K562 (cell line): ENCODE results near the gene WBP1L.

Experiments used
- CEBPB ChIP-seq: fragments of 450-650 bp; IDR thresholded peaks from 2 replicates; pipeline ENCODE4 v1.6.1; 2016; ENCODE audit warnings: missing genetic modification characterization, missing compliant biosample characterization
- ESRRA ChIP-seq: fragments of 450-650 bp; IDR thresholded peaks from 2 replicates; pipeline ENCODE4 v1.6.1; 2014; ENCODE audit warnings: low read depth, mild to moderate bottlenecking, moderate library complexity, borderline replicate concordance
- KLF6 ChIP-seq: fragments of 250-450 bp; sonication (Bioruptor Pico); IDR thresholded peaks from 2 replicates; pipeline ENCODE4 v1.4.0; 2020; ENCODE audit warnings: mild to moderate bottlenecking, moderate library complexity, borderline replicate concordance
- RCOR1 ChIP-seq, 2 experiments: IDR thresholded peaks; 2 replicates each; pipeline ENCODE4 v1.6.1; 2012; ENCODE audit warnings: low read depth in 2 of 2, low read length in 2 of 2, borderline replicate concordance in 1 of 2, improper control_type of control experiment in 1 of 2
- TAF1 ChIP-seq: IDR thresholded peaks from 2 replicates; pipeline ENCODE4 v1.6.1; 2011; ENCODE audit warnings: mild to moderate bottlenecking, low read length, moderate library complexity; ENCODE audit not compliant: insufficient read depth, control insufficient read depth, severe bottlenecking; ENCODE audit errors: extremely low read depth
- ZBTB7A ChIP-seq: IDR thresholded peaks from 2 replicates; pipeline ENCODE4 v1.6.1; 2011; ENCODE audit warnings: low read depth, mild to moderate bottlenecking, low read length, moderate library complexity, borderline replicate concordance; ENCODE audit not compliant: control insufficient read depth
- ZZZ3 ChIP-seq: fragments of 450-650 bp; IDR thresholded peaks from 2 replicates; pipeline ENCODE4 v1.6.1; 2016; ENCODE audit warnings: antibody characterized with exemption, mild to moderate bottlenecking, moderate library complexity
- TF ChIP-seq, protein P1 (sequence below), 3 experiments: IDR thresholded peaks in 2 of 3; conservative IDR thresholded peaks in 1 of 3; 2 replicates each; pipeline ENCODE4 v1.5.1; 2011 to 2012; ENCODE audit warnings: low read length in 3 of 3, mild to moderate bottlenecking in 3 of 3, control low read depth in 2 of 3, improper control_type of control experiment in 1 of 3, inconsistent platforms in 1 of 3, low read depth in 1 of 3, mixed read lengths in 1 of 3, moderate library complexity in 1 of 3; ENCODE audit not compliant: insufficient read depth in 2 of 3
- TF ChIP-seq, protein P2 (sequence below): fragments of 250-450 bp; sonication (Bioruptor Pico); IDR thresholded peaks from 2 replicates; pipeline ENCODE4 v1.5.0; 2021; ENCODE audit warnings: mild to moderate bottlenecking, borderline replicate concordance
- TF ChIP-seq, protein P3 (sequence below): sonication (generic); formaldehyde crosslinking; IDR thresholded peaks from 2 replicates; pipeline ENCODE4 v1.8.0; 2022; ENCODE audit warnings: mild to moderate bottlenecking, missing genetic modification reagents
- TF ChIP-seq, protein P4 (sequence below): fragments of 250-450 bp; sonication (Bioruptor Pico); IDR thresholded peaks from 2 replicates; pipeline ENCODE4 v1.8.0; 2021; ENCODE audit warnings: moderate library complexity, mild to moderate bottlenecking, inconsistent platforms
- TF ChIP-seq, protein P5 (sequence below): IDR thresholded peaks from 3 replicates; pipeline ENCODE4 v1.6.1; 2011; ENCODE audit warnings: borderline replicate concordance, mild to moderate bottlenecking, moderate library complexity; ENCODE audit not compliant: insufficient read length; ENCODE audit errors: extremely low read depth

DNA sequence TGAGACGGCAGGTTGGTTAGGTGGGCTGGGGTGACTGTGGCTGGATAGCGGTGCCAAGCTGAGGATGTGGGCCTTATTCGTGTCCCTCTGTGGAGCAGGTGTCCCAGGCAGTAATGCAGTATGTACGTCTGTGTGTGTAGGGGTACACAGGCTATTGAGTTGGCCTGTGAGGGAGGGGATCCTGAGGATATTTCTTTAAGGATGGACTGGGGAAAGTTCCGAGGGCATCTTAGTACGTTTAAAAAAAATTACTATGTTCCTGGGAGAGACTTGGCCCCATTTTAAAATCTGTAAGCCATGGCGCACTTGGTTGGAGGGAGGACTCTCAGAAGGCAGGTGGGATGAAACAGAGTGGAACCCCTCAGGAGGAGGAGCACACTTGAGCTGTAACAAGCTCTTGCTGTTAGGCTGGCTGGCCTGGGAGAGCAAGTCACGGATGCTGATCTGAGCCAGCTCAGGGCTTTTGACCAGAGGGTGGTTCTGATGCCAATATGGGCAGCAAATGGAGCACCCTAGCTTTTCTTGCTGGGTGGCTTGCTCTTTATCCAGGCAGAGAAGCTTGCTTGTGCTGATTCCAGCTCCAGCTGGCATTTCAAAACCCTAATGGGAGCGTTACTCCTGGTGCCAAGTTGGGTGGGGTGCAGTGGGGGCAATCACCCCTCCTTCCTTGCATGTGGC is 765 bp downstream of the WBP1L start:
- TF ChIP-seq ESRRA, result no peak
- TF ChIP-seq CEBPB (tag), result no peak
- no peak for TF ChIP-seq TAF1
- no peak for TF ChIP-seq ZBTB7A
- TF ChIP-seq, protein P1, sequence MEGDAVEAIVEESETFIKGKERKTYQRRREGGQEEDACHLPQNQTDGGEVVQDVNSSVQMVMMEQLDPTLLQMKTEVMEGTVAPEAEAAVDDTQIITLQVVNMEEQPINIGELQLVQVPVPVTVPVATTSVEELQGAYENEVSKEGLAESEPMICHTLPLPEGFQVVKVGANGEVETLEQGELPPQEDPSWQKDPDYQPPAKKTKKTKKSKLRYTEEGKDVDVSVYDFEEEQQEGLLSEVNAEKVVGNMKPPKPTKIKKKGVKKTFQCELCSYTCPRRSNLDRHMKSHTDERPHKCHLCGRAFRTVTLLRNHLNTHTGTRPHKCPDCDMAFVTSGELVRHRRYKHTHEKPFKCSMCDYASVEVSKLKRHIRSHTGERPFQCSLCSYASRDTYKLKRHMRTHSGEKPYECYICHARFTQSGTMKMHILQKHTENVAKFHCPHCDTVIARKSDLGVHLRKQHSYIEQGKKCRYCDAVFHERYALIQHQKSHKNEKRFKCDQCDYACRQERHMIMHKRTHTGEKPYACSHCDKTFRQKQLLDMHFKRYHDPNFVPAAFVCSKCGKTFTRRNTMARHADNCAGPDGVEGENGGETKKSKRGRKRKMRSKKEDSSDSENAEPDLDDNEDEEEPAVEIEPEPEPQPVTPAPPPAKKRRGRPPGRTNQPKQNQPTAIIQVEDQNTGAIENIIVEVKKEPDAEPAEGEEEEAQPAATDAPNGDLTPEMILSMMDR (IDR thresholded peaks at IDR 0.05 in 2 of 3, conservative IDR thresholded peaks at IDR 0.05 in 1 of 3; ENCODE audit: insufficient read depth in 2 of 3, low read depth in 1 of 3, low read length in 3 of 3), result no peak
- TF ChIP-seq, protein P2, sequence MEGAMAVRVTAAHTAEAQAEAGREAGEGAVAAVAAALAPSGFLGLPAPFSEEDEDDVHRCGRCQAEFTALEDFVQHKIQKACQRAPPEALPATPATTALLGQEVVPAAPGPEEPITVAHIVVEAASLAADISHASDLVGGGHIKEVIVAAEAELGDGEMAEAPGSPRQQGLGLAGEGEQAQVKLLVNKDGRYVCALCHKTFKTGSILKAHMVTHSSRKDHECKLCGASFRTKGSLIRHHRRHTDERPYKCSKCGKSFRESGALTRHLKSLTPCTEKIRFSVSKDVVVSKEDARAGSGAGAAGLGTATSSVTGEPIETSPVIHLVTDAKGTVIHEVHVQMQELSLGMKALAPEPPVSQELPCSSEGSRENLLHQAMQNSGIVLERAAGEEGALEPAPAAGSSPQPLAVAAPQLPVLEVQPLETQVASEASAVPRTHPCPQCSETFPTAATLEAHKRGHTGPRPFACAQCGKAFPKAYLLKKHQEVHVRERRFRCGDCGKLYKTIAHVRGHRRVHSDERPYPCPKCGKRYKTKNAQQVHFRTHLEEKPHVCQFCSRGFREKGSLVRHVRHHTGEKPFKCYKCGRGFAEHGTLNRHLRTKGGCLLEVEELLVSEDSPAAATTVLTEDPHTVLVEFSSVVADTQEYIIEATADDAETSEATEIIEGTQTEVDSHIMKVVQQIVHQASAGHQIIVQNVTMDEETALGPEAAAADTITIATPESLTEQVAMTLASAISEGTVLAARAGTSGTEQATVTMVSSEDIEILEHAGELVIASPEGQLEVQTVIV (CRISPR knock-in tag), result no peak
- TF ChIP-seq, protein P3, sequence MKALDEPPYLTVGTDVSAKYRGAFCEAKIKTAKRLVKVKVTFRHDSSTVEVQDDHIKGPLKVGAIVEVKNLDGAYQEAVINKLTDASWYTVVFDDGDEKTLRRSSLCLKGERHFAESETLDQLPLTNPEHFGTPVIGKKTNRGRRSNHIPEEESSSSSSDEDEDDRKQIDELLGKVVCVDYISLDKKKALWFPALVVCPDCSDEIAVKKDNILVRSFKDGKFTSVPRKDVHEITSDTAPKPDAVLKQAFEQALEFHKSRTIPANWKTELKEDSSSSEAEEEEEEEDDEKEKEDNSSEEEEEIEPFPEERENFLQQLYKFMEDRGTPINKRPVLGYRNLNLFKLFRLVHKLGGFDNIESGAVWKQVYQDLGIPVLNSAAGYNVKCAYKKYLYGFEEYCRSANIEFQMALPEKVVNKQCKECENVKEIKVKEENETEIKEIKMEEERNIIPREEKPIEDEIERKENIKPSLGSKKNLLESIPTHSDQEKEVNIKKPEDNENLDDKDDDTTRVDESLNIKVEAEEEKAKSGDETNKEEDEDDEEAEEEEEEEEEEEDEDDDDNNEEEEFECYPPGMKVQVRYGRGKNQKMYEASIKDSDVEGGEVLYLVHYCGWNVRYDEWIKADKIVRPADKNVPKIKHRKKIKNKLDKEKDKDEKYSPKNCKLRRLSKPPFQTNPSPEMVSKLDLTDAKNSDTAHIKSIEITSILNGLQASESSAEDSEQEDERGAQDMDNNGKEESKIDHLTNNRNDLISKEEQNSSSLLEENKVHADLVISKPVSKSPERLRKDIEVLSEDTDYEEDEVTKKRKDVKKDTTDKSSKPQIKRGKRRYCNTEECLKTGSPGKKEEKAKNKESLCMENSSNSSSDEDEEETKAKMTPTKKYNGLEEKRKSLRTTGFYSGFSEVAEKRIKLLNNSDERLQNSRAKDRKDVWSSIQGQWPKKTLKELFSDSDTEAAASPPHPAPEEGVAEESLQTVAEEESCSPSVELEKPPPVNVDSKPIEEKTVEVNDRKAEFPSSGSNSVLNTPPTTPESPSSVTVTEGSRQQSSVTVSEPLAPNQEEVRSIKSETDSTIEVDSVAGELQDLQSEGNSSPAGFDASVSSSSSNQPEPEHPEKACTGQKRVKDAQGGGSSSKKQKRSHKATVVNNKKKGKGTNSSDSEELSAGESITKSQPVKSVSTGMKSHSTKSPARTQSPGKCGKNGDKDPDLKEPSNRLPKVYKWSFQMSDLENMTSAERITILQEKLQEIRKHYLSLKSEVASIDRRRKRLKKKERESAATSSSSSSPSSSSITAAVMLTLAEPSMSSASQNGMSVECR (CRISPR knock-in tag), result 0 out of 2 replicates have a peak, but pooled peaks have one; percentile 24
- TF ChIP-seq RCOR1 (IDR thresholded peaks at IDR 0.05; ENCODE audit: borderline replicate concordance in 1 of 2, low read depth in 2 of 2, low read length in 2 of 2), result no peak
- no peak for TF ChIP-seq KLF6 (CRISPR knock-in tag)
- TF ChIP-seq, protein P4, sequence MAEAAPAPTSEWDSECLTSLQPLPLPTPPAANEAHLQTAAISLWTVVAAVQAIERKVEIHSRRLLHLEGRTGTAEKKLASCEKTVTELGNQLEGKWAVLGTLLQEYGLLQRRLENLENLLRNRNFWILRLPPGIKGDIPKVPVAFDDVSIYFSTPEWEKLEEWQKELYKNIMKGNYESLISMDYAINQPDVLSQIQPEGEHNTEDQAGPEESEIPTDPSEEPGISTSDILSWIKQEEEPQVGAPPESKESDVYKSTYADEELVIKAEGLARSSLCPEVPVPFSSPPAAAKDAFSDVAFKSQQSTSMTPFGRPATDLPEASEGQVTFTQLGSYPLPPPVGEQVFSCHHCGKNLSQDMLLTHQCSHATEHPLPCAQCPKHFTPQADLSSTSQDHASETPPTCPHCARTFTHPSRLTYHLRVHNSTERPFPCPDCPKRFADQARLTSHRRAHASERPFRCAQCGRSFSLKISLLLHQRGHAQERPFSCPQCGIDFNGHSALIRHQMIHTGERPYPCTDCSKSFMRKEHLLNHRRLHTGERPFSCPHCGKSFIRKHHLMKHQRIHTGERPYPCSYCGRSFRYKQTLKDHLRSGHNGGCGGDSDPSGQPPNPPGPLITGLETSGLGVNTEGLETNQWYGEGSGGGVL (CRISPR knock-in tag), result no peak
- no peak for TF ChIP-seq ZZZ3
- TF ChIP-seq, protein P5, sequence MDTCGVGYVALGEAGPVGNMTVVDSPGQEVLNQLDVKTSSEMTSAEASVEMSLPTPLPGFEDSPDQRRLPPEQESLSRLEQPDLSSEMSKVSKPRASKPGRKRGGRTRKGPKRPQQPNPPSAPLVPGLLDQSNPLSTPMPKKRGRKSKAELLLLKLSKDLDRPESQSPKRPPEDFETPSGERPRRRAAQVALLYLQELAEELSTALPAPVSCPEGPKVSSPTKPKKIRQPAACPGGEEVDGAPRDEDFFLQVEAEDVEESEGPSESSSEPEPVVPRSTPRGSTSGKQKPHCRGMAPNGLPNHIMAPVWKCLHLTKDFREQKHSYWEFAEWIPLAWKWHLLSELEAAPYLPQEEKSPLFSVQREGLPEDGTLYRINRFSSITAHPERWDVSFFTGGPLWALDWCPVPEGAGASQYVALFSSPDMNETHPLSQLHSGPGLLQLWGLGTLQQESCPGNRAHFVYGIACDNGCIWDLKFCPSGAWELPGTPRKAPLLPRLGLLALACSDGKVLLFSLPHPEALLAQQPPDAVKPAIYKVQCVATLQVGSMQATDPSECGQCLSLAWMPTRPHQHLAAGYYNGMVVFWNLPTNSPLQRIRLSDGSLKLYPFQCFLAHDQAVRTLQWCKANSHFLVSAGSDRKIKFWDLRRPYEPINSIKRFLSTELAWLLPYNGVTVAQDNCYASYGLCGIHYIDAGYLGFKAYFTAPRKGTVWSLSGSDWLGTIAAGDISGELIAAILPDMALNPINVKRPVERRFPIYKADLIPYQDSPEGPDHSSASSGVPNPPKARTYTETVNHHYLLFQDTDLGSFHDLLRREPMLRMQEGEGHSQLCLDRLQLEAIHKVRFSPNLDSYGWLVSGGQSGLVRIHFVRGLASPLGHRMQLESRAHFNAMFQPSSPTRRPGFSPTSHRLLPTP, result no peak
